Heart left ventricle (tissue), 16 donors: ENCODE results near the gene HS1BP3. TPM values are rescaled to one million over a fixed set of nuclear protein-coding genes. Genes with fewer than 3 reads are reported as not detected.

Experiments used
- ATAC-seq, 4 donors: fragments of 200-7000 bp; cut with Tn5 transposase; one replicate each; pipeline ENCODE4 v1.9.1; 2020 to 2022; ENCODE audit warnings: moderate library complexity in 4 of 4, mild to moderate bottlenecking in 3 of 4, moderate number of reproducible peaks in 1 of 4
- DNase-seq, 5 donors: peaks; one replicate each; pipeline ENCODE4 v3.0.0-alpha.2; 2020
- H3K27ac ChIP-seq, 12 donors: fragments of 200-600 bp; sonication (generic) in 4 of 12; one replicate each; pipeline versions ENCODE4 v1.5.0 to v1.8.0; 2016 to 2022; ENCODE audit warnings: mild to moderate bottlenecking in 2 of 12
- H3K27me3 ChIP-seq, 9 donors: fragments of 200-600 bp; sonication (generic) in 2 of 9; one replicate each; pipeline versions ENCODE4 v1.5.1 to v1.8.0; 2016 to 2022; ENCODE audit warnings: mild to moderate bottlenecking in 3 of 9
- H3K36me3 ChIP-seq, 9 donors: fragments of 200-600 bp; sonication (generic) in 2 of 9; one replicate each; pipeline versions ENCODE4 v1.5.0 to v1.8.0; 2018 to 2022; ENCODE audit warnings: mild to moderate bottlenecking in 2 of 9
- H3K4me1 ChIP-seq, 12 donors: fragments of 200-600 bp; sonication (generic) in 4 of 12; one replicate each; pipeline versions ENCODE4 v1.5.0 to v1.8.0; 2016 to 2022; ENCODE audit warnings: mild to moderate bottlenecking in 3 of 12
- H3K4me3 ChIP-seq, 12 donors: fragments of 200-600 bp; sonication (generic) in 4 of 12; one replicate each; pipeline versions ENCODE4 v1.5.0 to v1.8.0; 2017 to 2022; ENCODE audit warnings: mild to moderate bottlenecking in 9 of 12, moderate library complexity in 4 of 12
- H3K9me3 ChIP-seq, 12 donors: fragments of 200-600 bp; sonication (generic) in 4 of 12; one replicate each; pipeline versions ENCODE4 v1.5.0 to v1.8.0; 2016 to 2022; ENCODE audit warnings: mild to moderate bottlenecking in 1 of 12
- POLR2A ChIP-seq, 2 donors: fragments of 450-650 bp; IDR thresholded peaks; one replicate each; pipeline ENCODE4 v1.6.1; 2017; ENCODE audit warnings: antibody characterized with exemption in 2 of 2, mild to moderate bottlenecking in 2 of 2, moderate library complexity in 2 of 2
- WGBS, 4 donors: extraction: QIAGEN DNeasy Blood & Tissue Kit in 2 of 4; methylation state at CpG; one replicate each; pipeline versions ENCODE4 v1.1.5 to v1.1.7; 2013 to 2018; 5-methylcytosine and 5-hydroxymethylcytosine counted together
- intact Hi-C, 10 donors: fragments of 100-400 bp; cut with DNase I; formaldehyde crosslinking; loops; one replicate each; pipeline versions ENCODE4 v1.11.1 to v1.14.2; 2022
- polyA plus RNA-seq, 2 donors: library from polyadenylated mRNA; stranded (reverse); fragments of 200-250 nt; gene quantifications; one replicate each; pipeline ENCODE4 v1.2.3, GENCODE V29; 2013
- total RNA-seq, 9 donors: library from RNA; depleted of rRNA in 2 of 9; stranded (reverse); fragments of >200 nt in 2 of 9; fragmentation: NEBNext Ultra II Directional in 3 of 9; extraction: Animal tissue kit (Norgen Biotek cat#: 25700) in 3 of 9; gene quantifications; one replicate each; pipeline versions ENCODE4 v1.1.0 to v1.2.4, GENCODE V29; 2016 to 2023
- TF ChIP-seq, protein P1 (sequence below), 12 donors: fragments of 200-600 bp; sonication (generic) in 4 of 12; IDR thresholded peaks; one replicate each; pipeline versions ENCODE4 v1.5.0 to v1.8.0; 2018 to 2022; ENCODE audit warnings: antibody characterized with exemption in 12 of 12, mild to moderate bottlenecking in 5 of 12
- donor health status: ischemic (EF 13 %, LVEDD 7.1; RV severe dilation, severe dysfunction).
- donor health status: healthy with polysubstance abuse.
- donor health status: DM: no; HTN: yes; CAD: no.
- donor health status: DM: no; HTN: no; CAD: no.
- donor health status: ischemic (EF 25% LVEDD 6.9; RV normal size, moderate dysfunction).
- donor health status: ischemic (EF 25% LVEDD 5.7; RV mildly dilated, moderate dysfunction).
- donor health status: healthy.
- donor health status: DM: yes; HTN: yes; CAD: no.
- donor health status: ischemic (EF 35%, LVEDD 5.7; RV mildly dilated, moderate dysfunction).
- donor health status: nonischemic (EF 11% LVEDD 7.7; RV severe dilation, severe dysfunction).
- donor health status: DM: yes; HTN: yes; CAD: no.
- donor health status: PGD.
- donor health status: ischemic (EF 29% LVEDD 5.4; RV normal size, mild dysfunction).
- donor health status: nonischemic (EF 23%, LVEDD 6.1; RV moderate dilation, normal function).

Gene HS1BP3
- total and polyA plus RNA-seq, 11 donors = 12.7 to 23.7 (median 21.0) TPM

DNA sequence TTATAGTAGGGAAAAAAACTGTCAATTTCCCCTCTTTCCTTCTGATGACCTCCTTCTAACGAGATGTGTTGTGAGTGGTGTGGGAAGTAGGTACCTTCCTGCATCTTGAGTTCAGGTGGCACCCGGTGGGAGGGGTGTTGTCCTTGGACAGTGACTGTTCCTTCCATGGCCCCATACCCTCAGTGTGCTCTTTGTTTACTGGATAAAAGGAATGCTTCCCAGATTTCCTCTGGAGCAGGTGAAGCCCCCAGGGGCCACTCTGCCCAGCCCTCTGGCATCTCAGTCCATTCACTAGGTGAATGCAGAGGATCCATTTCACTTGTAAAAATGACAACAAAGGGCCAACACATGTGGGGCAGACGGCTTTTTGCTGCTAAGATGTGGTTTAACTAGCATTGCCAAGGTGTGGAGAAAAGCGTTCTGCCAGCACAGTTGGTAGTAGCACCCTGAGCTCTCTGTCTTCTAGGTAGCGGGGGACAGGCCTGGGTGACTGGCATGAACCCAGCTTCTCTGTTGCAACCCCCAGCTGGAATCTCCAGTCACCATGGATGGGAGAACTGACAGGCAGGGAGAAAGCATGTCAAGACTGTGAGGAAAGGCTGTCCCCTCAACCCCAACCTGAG, 22.9 kb upstream of the HS1BP3 start:
- H3K4me3 ChIP-seq = no peak overlapping the region
- peak overlapping the region in 5 of 12 donors; percentile 50 to 81 (median 62) for H3K27ac ChIP-seq
- DNase-seq = no peak
- 75 to 81% (median 77%) methylated on average over 5 of the region's 5 CpGs for WGBS, 4 donors
- H3K9me3 ChIP-seq = no peaks in the 10 kb centered on the region
- H3K4me1 ChIP-seq = peaks cover 0 to 40% (median 15%) of the 10 kb centered on the region in 12 donors
- ATAC-seq = no peak
- peaks cover 15 to 55% (median 47%) of the 10 kb centered on the region in 9 donors for H3K27me3 ChIP-seq
- H3K36me3 ChIP-seq = peaks cover 0 to 2% (median 0%) of the 10 kb centered on the region in 9 donors
- intact Hi-C loops = no loop called here
- no peak for TF ChIP-seq POLR2A (IDR thresholded peaks at IDR 0.05)
- TF ChIP-seq, protein P1, sequence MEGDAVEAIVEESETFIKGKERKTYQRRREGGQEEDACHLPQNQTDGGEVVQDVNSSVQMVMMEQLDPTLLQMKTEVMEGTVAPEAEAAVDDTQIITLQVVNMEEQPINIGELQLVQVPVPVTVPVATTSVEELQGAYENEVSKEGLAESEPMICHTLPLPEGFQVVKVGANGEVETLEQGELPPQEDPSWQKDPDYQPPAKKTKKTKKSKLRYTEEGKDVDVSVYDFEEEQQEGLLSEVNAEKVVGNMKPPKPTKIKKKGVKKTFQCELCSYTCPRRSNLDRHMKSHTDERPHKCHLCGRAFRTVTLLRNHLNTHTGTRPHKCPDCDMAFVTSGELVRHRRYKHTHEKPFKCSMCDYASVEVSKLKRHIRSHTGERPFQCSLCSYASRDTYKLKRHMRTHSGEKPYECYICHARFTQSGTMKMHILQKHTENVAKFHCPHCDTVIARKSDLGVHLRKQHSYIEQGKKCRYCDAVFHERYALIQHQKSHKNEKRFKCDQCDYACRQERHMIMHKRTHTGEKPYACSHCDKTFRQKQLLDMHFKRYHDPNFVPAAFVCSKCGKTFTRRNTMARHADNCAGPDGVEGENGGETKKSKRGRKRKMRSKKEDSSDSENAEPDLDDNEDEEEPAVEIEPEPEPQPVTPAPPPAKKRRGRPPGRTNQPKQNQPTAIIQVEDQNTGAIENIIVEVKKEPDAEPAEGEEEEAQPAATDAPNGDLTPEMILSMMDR (IDR thresholded peaks at IDR 0.05) = no peak

DNA sequence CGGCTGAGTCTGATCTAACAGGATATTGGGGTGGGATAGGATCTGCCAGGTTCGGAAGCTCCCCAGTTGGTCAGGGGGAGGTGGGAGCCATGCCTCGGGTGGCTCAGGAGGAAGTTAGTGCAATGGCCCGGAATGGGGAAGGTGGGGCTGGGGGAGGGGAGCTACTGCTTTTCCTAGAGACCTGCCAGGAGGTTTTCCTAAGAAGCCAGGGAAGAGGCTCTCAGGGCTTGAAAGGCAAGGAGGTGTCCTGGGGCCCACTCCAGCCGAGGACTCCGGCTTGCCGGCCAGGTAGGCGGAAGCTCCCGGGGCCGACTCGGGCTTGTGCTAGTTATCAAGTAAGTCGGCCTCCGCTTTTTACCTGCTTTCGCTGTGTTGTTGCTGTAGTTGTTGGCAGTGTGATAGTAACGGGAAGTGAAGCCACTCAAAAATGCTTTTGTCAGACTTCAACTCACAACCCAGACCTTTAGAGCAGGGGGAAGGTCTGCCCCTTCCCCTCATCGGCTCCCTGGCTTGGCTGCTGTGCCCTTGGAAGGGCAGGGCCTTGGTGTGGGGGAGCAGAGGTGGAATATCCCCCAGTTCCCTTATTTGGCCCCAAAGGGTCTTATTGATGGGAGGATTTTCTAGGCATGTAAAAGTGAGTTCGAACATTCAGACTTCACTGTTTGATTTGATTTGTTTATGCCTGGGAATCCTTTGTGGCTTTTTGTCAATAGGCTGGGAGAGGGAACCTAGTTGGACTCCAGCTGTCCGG, 21.5 kb upstream of the HS1BP3 start:
- H3K36me3 ChIP-seq = no peaks in the 10 kb centered on the region
- intact Hi-C loops = no loop called here
- TF ChIP-seq, protein P1 (IDR thresholded peaks at IDR 0.05) = no peak
- no peak for TF ChIP-seq POLR2A (IDR thresholded peaks at IDR 0.05)
- no peak overlapping the region for H3K27ac ChIP-seq
- H3K4me1 ChIP-seq = peaks cover 0 to 45% (median 17%) of the 10 kb centered on the region in 12 donors
- no peaks in the 10 kb centered on the region for H3K9me3 ChIP-seq
- WGBS, 4 donors = 30 to 41% (median 41%) methylated on average over 18 of the region's 18 CpGs
- ATAC-seq = no peak
- peaks cover 20 to 69% (median 61%) of the 10 kb centered on the region in 9 donors for H3K27me3 ChIP-seq
- no peak for DNase-seq
- no peak overlapping the region for H3K4me3 ChIP-seq

DNA sequence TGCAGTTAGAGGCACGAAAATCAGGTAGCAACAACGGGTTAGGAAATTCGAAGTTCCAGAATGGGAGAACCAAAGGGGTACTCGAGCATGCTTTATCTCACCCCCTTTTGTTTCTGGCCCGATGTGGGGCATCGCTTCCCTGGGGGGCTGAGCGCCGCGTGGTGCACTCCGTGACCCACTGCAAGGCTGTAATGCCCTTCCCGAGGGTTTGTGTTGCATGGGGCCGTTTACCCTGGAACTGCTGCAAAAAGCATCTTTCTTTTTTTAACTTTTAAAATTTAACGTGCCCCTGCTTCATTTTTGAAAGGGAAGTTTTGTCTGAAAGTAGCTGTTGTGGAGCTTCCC, 20.8 kb upstream of the HS1BP3 start:
- TF ChIP-seq POLR2A (IDR thresholded peaks at IDR 0.05) = no peak
- TF ChIP-seq, protein P1 (IDR thresholded peaks at IDR 0.05) = no peak
- WGBS, 4 donors = 18 to 25% (median 21%) methylated on average over 13 of the region's 13 CpGs
- H3K4me1 ChIP-seq = peaks cover 0 to 48% (median 18%) of the 10 kb centered on the region in 12 donors

DNA sequence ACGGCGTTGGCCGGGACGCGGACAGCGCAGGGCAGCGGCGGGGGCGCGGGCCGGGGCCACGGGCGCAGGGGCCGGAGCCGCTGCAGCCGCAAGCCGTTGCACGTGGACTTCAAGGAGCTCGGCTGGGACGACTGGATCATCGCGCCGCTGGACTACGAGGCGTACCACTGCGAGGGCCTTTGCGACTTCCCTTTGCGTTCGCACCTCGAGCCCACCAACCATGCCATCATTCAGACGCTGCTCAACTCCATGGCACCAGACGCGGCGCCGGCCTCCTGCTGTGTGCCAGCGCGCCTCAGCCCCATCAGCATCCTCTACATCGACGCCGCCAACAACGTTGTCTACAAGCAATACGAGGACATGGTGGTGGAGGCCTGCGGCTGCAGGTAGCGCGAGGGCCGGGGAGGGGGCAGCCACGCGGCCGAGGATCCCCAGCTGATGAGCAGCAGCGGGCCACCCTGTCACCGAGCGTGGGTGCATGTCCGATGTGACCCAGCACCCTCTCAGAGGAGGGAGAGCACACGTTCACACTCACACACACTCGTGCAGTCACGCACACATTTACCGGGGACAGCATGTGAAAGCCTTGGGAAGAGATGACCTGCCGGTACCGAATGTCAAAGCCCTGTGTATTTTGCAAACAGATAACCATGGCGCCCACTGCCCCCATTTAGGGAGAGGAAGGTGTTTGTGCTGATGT, 20.3 kb upstream of the HS1BP3 start:
- 15 to 33% (median 27%) methylated on average over 29 to 60 of the region's 60 CpGs for WGBS, 4 donors
- ATAC-seq = no peak
- Histone ChIP-seq H3K27ac (no peak overlapping the region), H3K4me1 (peaks cover 0 to 48% (median 22%) of the 10 kb centered on the region in 12 donors), H3K9me3 (no peaks in the 10 kb centered on the region), H3K4me3 (peak overlapping the region in 1 of 12 donors; percentile 10), H3K36me3 (no peaks in the 10 kb centered on the region), H3K27me3 (peaks cover 23 to 76% (median 70%) of the 10 kb centered on the region in 9 donors)
- no peak for DNase-seq
- intact Hi-C loops = no loop called here
- TF ChIP-seq, protein P1 (IDR thresholded peaks at IDR 0.05) = no peak
- no peak for TF ChIP-seq POLR2A (IDR thresholded peaks at IDR 0.05)

More for the DNA sequence above, 20.8 kb upstream of the HS1BP3 start:
- no peak for ATAC-seq
- no peaks in the 10 kb centered on the region for H3K9me3 ChIP-seq
- H3K36me3 ChIP-seq = no peaks in the 10 kb centered on the region
- H3K27me3 ChIP-seq = peaks cover 20 to 71% (median 65%) of the 10 kb centered on the region in 9 donors
- H3K4me3 ChIP-seq = no peak overlapping the region
- DNase-seq = no peak
- intact Hi-C loops = no loop called here
- H3K27ac ChIP-seq = no peak overlapping the region
